ENCODE measurements around the gene MYOC. TPM values are rescaled to one million over a fixed set of nuclear protein-coding genes. Genes with fewer than 3 reads are reported as not detected.
"Not testable (repeated sequence)": the region's sequence is repeated elsewhere in the genome, so short reads cannot be mapped to it uniquely, and the experiment has no call there.

The MYOC gene
- total RNA-seq, 1 donor from 2014 or later, result not detected

DNA sequence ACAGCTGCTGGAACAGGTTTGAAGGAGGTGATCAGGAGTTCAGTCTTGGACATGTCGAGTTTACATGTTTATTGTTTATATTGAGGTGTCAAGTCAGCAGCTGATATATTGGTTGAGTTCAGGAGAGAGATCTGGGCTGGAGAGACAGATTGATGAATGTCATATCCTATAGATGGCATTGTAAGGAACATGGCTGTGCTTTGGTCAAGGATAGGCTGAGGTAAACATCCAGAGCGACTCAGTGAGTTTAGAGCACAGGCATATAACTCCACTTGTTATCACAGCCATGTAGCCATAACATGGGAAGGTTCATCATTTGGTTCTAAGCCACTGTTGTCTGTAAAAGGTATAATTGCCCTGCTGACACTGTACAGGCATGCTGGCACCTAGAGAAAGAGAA lies 35.9 kb downstream of the MYOC start:
- Mint-ChIP-seq H3K27me3 (ENCODE audit: unreplicated experiment) (no peaks in the 10 kb centered on the region), H3K36me3 (ENCODE audit: low read depth, unreplicated experiment) (no peaks in the 10 kb centered on the region), H3K4me1 (ENCODE audit: unreplicated experiment) (peaks cover 6% of the 10 kb centered on the region), H3K9me3 (ENCODE audit: unreplicated experiment) (no peaks in the 10 kb centered on the region), H3K27ac (ENCODE audit: unreplicated experiment) (no peak overlapping the region), H3K4me3 (ENCODE audit: unreplicated experiment) (no peak overlapping the region)
- TF ChIP-seq, protein P1, sequence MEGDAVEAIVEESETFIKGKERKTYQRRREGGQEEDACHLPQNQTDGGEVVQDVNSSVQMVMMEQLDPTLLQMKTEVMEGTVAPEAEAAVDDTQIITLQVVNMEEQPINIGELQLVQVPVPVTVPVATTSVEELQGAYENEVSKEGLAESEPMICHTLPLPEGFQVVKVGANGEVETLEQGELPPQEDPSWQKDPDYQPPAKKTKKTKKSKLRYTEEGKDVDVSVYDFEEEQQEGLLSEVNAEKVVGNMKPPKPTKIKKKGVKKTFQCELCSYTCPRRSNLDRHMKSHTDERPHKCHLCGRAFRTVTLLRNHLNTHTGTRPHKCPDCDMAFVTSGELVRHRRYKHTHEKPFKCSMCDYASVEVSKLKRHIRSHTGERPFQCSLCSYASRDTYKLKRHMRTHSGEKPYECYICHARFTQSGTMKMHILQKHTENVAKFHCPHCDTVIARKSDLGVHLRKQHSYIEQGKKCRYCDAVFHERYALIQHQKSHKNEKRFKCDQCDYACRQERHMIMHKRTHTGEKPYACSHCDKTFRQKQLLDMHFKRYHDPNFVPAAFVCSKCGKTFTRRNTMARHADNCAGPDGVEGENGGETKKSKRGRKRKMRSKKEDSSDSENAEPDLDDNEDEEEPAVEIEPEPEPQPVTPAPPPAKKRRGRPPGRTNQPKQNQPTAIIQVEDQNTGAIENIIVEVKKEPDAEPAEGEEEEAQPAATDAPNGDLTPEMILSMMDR (IDR thresholded peaks at IDR 0.05; ENCODE audit: unreplicated experiment), result no peak
- no peak for DNase-seq (ENCODE audit: low spot score)

DNA sequence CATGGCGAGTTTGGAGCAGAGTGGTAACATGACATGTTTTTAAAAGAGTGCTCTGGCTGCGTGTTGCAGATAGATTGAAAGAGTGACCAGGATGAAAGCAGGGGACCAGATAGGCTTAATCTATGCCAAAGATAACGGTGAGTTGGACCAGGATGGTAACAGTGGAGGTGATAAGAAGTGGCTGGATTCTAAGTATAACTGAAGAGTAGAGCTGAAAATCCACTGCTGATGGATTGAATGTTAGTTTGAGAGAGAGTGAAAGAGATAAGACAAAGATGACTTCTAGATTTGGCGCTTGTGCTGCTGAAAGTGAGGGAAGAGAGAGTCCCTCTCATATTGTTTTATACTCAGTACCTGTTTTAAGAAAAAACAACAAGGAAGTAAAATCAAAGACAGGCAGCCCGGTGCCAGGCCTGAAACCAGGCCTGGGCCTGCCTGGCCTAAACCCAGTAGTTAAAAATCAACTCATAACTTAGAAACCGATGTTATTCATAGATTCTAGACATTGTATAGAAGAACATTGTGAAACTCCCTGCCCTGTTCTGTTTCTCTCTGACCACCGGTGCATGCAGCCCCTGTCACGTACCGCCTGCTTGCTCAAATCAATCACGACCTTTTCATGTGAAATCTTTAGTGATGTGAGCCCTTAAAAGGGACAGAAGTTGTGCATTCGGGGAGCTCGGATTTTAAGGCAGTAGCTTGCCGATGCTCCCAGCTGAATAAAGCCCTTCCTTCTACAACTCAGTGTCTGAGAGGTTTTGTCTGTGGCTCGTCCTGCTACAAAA lies 37.2 kb downstream of the MYOC start:
- not testable (repeated sequence) for H3K4me1 Mint-ChIP-seq (ENCODE audit: unreplicated experiment); H3K27me3 Mint-ChIP-seq (ENCODE audit: unreplicated experiment); H3K36me3 Mint-ChIP-seq (ENCODE audit: low read depth, unreplicated experiment); H3K9me3 Mint-ChIP-seq (ENCODE audit: unreplicated experiment); H3K4me3 Mint-ChIP-seq (ENCODE audit: unreplicated experiment); DNase-seq (ENCODE audit: low spot score); H3K27ac Mint-ChIP-seq (ENCODE audit: unreplicated experiment)

GRCh38 chr1:171613282-171613681 lies 39.2 kb downstream of the MYOC start:
- peaks cover 6% of the 10 kb centered on the region for H3K4me1 Mint-ChIP-seq (ENCODE audit: unreplicated experiment)
- peaks cover 1% of the 10 kb centered on the region for H3K27me3 Mint-ChIP-seq (ENCODE audit: unreplicated experiment)
- H3K27ac Mint-ChIP-seq (ENCODE audit: unreplicated experiment), result no peak overlapping the region
- no peak overlapping the region for H3K4me3 Mint-ChIP-seq (ENCODE audit: unreplicated experiment)
- DNase-seq (ENCODE audit: low spot score), result no peak
- no peaks in the 10 kb centered on the region for H3K36me3 Mint-ChIP-seq (ENCODE audit: low read depth, unreplicated experiment)
- TF ChIP-seq, protein P1 (IDR thresholded peaks at IDR 0.05; ENCODE audit: unreplicated experiment), result no peak
- no peaks in the 10 kb centered on the region for H3K9me3 Mint-ChIP-seq (ENCODE audit: unreplicated experiment)

DNA sequence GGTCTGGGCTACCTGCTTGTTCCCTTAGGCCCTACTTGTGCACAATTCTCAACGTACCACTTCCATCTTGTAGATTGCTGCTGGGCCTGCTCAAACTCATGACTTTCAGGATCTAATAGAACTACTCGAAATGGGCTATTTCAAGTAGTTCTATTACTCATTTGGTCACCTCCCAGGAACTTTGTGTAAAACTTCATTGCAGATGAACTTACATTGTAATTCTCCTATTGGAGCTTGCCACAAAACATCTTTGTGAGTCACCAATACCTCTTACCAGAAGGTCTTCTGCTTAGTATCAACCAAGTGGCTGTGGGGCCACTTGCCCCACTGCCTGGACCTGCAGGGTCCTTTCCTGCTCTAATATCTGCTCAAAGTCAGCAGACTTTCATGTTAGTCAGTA lies 41.2 kb downstream of the MYOC start:
- Mint-ChIP-seq H3K27ac (ENCODE audit: unreplicated experiment) (no peak overlapping the region), H3K27me3 (ENCODE audit: unreplicated experiment) (peaks cover 1% of the 10 kb centered on the region), H3K9me3 (ENCODE audit: unreplicated experiment) (no peaks in the 10 kb centered on the region), H3K36me3 (ENCODE audit: low read depth, unreplicated experiment) (no peaks in the 10 kb centered on the region), H3K4me3 (ENCODE audit: unreplicated experiment) (no peak overlapping the region), H3K4me1 (ENCODE audit: unreplicated experiment) (no peaks in the 10 kb centered on the region)
- TF ChIP-seq, protein P1 (IDR thresholded peaks at IDR 0.05; ENCODE audit: unreplicated experiment), result no peak
- no peak for DNase-seq (ENCODE audit: low spot score)

- no peaks in the 10 kb centered on the region for H3K36me3 Mint-ChIP-seq (ENCODE audit: low read depth, unreplicated experiment)
- H3K27ac Mint-ChIP-seq (ENCODE audit: unreplicated experiment), result no peak overlapping the region
- DNase-seq (ENCODE audit: low spot score), result no peak
- H3K9me3 Mint-ChIP-seq (ENCODE audit: unreplicated experiment), result no peaks in the 10 kb centered on the region
- TF ChIP-seq, protein P1 (IDR thresholded peaks at IDR 0.05; ENCODE audit: unreplicated experiment), result no peak
- H3K4me1 Mint-ChIP-seq (ENCODE audit: unreplicated experiment), result no peaks in the 10 kb centered on the region
- no peak overlapping the region for H3K4me3 Mint-ChIP-seq (ENCODE audit: unreplicated experiment)
- peaks cover 1% of the 10 kb centered on the region for H3K27me3 Mint-ChIP-seq (ENCODE audit: unreplicated experiment)
Measured at GRCh38 chr1:171610385-171610784, 42.1 kb downstream of the MYOC start.

All from endothelial cell (in vitro differentiated cells).